Measurements from ENCODE around the gene ZC3H7B.

- TF ChIP-seq YY1 (IDR thresholded peaks at IDR 0.05; ENCODE audit: low read depth): peak; percentile 73
- TF ChIP-seq TEAD4 (IDR thresholded peaks at IDR 0.05): peak; percentile 14
- no peak for TF ChIP-seq CEBPB (IDR thresholded peaks at IDR 0.05)
Observed at GRCh38 chr22:41367039-41367679, 65.8 kb downstream of the ZC3H7B start.
